GM23248 (cell line): Measurements from ENCODE around the gene GRB10.

Experiments
- EZH2 ChIP-seq: fragments of 200-600 bp; sonication (generic); IDR thresholded peaks from 2 replicates; pipeline ENCODE4 v1.6.1; 2018; ENCODE audit warnings: antibody characterized with exemption, mild to moderate bottlenecking; ENCODE audit not compliant: insufficient read depth, poor library complexity, severe bottlenecking
- EZH2phosphoT487 ChIP-seq: fragments of 200-600 bp; sonication (generic); IDR thresholded peaks from 2 replicates; pipeline ENCODE4 v1.6.1; 2018; ENCODE audit warnings: antibody characterized with exemption, moderate library complexity, mild to moderate bottlenecking, low read depth; ENCODE audit not compliant: insufficient read depth

DNA sequence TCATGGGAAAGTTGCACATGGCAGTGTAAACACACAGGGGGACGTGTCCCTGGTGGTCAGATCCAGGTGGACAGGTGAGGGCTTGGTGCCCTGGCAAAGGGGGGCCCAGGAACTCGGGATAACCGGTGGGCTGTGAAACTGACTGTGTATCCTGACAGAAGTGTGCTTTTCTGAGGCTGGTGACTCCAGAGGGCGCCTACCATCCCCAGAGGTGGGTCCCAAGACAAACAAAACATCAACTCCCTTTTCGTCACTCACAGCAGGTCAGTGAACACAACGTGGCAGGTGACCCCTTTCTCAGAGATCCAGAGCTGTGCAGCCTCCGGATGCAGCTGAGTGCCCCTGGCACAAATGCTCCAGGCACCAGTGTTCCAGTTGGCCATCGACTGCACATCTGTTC, 161.5 kb downstream of the GRB10 start:
- TF ChIP-seq EZH2phosphoT487 (no peak), EZH2 (no peak)
